Amniotic epithelial cell (primary cell): ENCODE results near the gene LIN28B.
A peak's percentile ranks its signal among the peaks of the same experiment; 100 is the strongest.
"Not testable (repeated sequence)": the region's sequence is repeated elsewhere in the genome, so short reads cannot be mapped to it uniquely, and the experiment has no call there.

Source experiments
- DNase-seq: peaks from one replicate; pipeline ENCODE4 v3.0.0-alpha.2; 2010; ENCODE audit warnings: low read depth

LIN28B gene

DNA sequence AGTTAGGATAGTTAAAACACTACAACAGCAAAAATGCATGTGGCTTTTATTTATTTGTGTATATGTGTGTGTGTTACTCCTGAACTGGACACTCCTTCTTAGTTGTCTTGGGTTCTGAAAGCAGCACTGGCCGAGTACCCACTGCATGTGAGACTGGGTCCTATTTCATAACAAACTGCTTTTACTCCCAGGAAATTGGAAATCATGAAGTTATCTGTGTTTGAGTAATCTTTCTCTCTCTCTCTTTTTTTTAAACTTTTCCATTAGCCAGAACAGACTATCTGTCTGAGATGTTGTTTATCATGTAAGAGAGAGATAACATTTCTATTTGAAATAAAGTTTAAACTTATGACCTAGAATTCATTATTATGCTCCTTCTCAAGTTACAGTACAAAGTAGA is 110.4 kb downstream of the LIN28B start:
- peak; percentile 60 for DNase-seq

GRCh38 chr6:105068407-105068806 is 111.5 kb downstream of the LIN28B start:
- DNase-seq: no peak

GRCh38 chr6:105069821-105070445 is 113.0 kb downstream of the LIN28B start:
- peak; percentile 68 for DNase-seq

DNA sequence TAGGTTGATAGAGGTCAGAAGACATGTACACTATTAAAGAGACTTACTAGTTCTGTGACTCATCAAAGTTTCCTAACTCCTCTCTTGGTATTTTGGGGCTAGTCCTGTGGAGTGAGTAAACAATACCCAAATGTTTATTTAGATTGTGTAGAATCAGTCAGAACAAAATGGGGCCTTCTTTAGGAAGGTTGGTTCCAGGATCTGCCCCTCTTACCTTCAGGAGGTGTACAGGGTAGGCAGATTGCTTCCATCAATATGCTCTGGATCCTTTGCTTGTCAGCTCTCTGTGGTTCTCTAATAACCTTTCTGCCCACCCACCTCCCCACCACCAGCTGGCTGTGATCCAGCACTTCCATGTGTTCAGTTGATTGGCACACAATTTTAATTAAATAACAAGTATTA is 115.9 kb downstream of the LIN28B start:
- peak; percentile 76 for DNase-seq

DNA sequence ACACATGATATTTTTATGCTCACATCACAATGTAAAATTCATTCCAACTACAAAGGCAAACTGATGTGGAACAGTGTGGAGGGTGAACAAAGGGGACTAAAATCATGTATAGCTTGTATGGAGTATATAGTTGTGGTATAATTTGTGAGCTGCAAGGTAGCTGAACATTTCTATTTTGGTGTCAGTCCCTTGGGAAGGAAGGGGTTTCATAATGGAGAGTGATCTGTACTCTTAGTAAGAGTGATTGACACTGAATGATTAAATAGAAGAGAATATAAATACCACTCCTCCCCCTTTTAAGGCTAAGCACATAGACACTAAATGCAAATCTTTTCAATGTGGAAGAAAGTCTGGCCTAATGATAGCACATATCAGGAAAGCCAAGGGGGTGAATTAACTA is 118.3 kb downstream of the LIN28B start:
- no peak for DNase-seq

GRCh38 chr6:105076418-105076817 is 119.5 kb downstream of the LIN28B start:
- not testable (repeated sequence) for DNase-seq

- peak; percentile 60 for DNase-seq
Observed at GRCh38 chr6:105077596-105078385, 120.9 kb downstream of the LIN28B start.

GRCh38 chr6:105078386-105078708 is 121.4 kb downstream of the LIN28B start:
- DNase-seq: no peak

DNA sequence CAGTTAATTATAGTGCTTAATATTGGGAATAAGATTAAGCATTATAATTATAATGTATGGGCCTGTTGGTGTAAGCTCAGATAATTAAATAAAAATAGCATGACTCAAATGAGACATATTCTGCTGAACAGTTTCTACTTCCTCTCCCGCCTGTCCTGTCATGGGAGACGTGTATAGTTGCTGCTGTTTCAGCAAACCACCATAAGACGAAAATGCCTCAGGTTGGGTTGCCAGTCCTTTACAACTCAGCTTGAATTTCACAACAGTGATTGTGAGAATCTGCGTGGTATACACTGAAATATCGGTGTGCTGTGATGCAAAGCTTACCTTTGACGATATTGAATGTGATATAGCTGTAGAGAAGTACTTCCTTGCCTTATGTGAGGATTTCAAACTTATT is 123.4 kb downstream of the LIN28B start:
- DNase-seq: no peak

DNA sequence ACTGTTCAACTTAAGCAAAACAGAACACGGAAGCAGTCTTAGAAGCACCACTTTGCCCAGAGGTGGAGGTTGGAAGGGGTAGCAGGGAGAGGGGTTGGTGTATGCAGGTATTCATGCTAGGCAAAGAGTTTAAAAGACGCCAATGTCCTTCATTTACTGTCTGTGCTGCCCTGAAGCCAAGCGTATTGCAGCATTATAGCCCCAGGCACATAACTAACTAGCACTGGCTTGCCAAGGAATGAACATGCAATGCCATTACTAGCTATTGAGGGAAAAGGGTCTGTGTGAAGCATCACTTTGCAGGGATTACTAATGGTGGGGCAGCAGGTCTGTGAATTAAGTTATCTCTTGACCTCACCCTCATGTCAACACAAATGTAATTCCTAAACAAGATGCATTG is 124.8 kb downstream of the LIN28B start:
- not testable (repeated sequence) for DNase-seq

DNA sequence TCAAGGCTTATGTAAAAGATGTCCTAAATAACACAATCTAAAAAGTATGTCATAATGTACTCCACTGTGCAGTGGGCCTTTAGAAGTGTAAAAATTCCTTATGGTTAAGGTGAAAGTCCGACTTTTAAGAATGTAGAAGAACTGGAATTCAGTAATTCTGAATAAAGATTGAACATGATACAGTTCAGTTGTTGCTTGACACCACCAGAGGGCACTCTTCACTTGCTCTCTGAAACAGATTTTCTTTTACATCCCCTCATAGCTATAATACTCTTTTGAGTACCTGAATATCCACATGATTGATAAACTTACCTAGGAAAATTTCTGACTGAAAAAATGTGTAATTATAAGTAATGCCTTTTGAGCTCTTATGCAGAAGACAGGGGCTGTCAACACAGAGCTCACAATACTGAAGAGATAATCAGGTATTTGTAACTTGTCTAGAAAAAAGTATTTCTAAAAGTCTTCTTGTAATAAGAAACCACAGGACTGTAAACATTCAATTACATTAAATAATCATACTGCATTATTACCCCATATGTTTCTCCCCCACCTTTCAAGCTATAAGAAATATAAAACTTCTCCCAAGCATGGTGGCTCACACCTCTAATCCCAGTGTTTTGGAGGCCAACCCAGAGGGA is 130.8 kb downstream of the LIN28B start:
- DNase-seq: peak; percentile 58

DNA sequence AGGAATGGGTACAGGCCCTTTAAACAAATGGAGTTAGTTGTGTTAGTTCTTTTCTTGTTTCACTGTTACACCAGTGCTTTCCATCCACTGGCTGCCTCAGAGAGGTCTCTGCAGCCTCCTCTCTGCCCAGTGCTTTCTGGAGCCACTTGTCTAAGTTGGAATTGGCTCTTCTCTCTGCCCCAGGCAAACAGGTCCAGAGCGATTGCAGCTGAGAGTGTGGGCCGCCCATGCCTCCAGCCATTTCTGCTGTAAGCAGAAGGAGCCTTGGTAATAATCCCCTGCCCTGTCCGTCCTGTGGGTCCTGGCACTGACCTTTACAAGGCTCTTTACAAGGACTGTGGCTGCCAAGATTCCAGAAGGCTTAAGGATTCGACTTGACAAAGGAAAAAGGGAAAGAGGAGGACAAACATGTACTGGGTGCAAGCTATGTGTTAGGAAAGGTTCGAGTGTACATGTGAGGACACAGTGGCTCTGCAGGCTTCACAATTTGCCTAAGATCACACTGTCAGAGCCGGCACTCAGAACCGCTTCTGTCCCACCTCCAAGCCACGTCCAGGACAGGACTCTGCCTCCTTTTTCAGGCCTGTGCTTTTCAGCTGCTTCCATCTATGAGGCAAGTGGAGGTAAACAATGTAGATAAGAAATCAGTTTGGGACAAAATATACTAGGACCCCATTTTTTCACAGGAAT is 134.4 kb downstream of the LIN28B start:
- no peak for DNase-seq

DNA sequence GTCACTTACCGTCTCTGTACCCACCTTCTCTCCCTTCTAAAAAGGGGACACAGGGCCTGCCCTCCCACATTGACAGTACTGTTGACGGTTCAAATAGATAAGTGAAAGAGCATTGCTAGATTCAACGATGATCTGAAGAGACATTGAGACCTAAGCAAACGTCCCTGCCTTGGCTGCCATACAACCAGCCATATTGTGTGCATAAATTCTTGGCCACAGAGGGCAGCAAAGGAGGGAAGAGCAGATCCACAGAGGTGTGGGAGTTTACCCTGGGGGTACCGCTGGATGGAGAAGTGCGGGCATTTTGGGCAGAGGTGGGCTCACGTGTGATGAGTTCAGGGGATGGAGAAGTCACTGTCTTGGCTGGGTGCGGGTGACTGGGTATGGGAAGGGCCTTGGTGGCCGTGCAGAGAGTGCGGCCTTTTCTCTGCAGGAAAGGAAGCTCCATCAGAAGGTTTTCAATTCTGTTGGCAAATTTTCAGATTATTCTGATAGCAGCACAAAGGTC is 137.3 kb downstream of the LIN28B start:
- DNase-seq: no peak

GRCh38 chr6:105095139-105095538 is 138.2 kb downstream of the LIN28B start:
- no peak for DNase-seq

GRCh38 chr6:105097288-105097687 is 140.4 kb downstream of the LIN28B start:
- no peak for DNase-seq

DNA sequence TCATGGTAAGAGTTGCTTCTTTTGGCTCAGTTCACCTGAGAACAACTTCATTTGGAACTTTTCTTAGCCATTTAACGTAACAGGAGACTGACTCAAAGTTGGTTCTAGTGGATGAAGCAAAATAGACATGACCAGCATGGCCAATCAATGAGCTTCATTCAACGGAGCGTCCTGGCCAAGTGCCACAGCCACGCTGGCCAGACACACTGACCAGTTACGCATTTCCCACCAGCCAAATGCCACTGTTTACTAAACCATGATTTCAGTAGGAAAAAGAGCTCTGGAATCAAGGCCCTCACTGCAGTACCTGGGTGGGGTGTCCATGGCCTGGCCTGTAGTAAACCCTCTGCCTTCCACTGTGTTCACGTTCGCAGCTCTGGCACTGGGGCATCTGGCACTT is 142.5 kb downstream of the LIN28B start:
- DNase-seq: no peak

DNA sequence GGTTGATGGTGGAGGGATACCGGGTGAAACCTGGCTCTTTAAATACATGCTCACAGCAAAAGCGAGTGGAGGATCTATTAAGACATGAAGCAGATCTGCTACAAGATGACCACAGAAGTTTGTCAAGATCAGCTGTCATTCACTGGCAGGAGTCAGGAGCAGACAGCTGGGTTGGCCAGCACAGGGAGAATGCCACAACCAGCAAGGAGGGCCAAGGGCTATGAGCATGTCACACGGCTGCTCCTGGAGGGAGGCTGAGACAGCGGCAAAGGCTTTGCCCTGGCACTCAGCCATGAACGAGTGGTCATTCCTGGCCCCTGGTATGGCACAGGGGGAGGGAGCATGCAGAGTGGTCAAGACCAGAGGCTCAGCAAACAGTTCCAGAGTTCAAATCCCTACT is 145.3 kb downstream of the LIN28B start:
- DNase-seq: no peak

DNA sequence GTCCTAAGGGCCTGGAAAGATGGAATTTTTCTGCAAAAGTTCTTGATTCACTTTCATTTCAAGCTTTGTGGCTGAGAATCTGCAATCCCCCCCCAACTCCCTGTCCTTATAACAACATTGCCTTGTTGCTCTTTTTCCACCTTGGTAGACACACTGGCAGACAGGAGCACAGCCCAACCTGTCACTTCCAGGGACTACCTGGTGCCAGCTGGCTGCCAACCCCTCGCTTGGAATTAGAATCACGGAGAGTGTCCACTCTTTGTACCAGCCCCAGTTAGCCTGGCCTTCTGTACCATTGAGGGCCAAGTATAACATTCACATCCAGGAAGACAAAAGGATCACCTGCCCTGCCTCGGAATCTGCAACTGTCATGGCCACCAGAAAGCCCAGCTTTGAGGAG is 148.2 kb downstream of the LIN28B start:
- no peak for DNase-seq

DNA sequence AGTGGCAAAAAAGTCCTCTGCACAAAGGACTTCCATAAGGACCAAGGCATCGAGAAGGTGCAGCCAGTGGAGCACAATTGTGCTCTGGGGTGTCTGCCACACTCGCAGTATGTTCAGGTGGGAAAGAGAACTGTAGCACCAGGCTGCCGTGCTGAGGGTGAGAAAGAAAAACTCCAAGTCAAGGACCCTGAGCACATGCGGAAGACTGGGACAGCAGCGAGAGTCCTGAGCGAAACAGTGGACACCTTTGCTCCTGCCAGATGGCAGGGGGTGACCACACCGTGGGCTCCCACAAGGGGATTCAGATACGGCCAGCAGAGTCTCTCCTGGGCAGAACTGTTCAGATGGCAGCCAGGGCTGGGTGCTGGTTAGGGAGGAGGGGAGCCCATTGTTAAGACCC is 149.4 kb downstream of the LIN28B start:
- DNase-seq: no peak

- no peak for DNase-seq
Observed at GRCh38 chr6:105107207-105107606, 150.3 kb downstream of the LIN28B start.

GRCh38 chr6:105108631-105109262 is 151.8 kb downstream of the LIN28B start:
- no peak for DNase-seq
